LNCAP (cell line): ENCODE measurements around the gene CMC1.

Experiments
- CTCF ChIP-seq: fragments of 450-650 bp; IDR thresholded peaks from 2 replicates; pipeline ENCODE4 v1.5.1; 2017; ENCODE audit warnings: mild to moderate bottlenecking

Gene CMC1

DNA sequence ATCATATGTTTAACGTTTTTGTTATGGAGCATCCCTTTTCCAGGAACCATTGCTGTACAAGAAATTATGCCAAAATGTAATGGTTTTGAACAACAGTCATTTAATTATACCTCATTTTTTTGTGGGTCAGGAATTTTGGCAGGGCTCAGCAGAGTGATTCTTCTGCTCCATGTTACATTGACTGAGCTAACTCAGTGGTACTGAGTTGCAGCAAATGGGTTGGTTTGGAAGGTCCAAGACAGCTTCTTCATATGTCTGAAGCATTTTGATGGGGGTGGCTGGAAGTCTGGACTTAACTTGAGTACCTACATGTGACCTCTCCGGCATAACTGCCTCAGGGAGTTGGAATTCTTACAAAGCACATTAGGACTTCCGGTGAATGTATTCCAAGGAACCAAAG lies 26.0 kb upstream of the CMC1 start:
- no peak for TF ChIP-seq CTCF

GRCh38 chr3:28218071-28218916 lies 23.1 kb upstream of the CMC1 start:
- no peak for TF ChIP-seq CTCF

DNA sequence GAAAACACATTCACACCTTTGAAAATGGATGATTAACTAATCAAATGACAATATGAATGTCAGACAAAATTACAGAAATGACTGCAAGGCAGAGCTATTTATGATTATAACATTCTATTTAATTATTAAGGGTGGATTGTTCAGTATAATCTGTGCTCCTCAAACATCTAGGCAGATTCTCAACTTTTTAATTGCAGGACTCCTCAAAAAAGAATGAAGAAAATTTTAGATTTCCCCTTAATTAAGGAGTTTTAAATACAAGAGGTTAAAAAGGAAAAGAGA lies 22.6 kb upstream of the CMC1 start:
- no peak for TF ChIP-seq CTCF

DNA sequence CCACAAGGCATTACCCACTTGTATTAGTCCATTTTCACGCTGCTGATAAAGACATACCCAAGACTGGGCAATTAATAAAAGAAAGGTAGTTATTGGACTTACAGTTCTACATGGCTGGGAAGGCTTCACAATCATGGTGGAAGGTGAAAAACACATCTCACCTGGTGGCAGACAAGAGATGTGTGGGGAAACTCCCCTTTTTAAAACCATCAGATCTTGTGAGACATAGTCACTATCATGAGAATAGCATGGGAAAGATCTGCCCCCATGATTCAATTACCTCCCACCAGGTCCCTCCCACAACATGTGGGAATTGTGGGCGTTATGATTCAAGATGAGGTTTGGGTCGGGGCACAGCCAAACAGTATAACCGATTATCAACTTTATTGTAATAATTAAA lies 17.0 kb upstream of the CMC1 start:
- TF ChIP-seq CTCF = no peak

DNA sequence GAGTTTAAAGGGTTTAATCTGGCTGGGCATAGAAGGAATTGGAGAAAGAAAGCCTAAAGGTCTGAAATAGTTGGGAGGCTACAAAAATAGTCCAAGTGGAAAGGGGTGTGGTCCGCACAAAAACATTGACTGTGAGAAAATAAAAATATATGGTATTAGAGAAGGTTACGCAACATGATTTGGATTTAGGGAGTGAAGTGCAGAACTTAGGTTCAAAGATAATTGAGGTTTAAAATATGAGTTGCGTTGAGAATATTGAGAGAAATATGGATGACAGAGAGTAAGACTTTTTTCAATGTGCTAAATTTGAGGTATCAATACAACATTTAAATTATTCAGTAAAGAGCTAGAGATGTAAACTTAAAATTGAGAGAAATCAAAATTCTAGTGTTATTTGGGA lies 15.4 kb upstream of the CMC1 start:
- TF ChIP-seq CTCF = no peak

- no peak for TF ChIP-seq CTCF
Observed at GRCh38 chr3:28228623-28229022, 12.8 kb upstream of the CMC1 start.

DNA sequence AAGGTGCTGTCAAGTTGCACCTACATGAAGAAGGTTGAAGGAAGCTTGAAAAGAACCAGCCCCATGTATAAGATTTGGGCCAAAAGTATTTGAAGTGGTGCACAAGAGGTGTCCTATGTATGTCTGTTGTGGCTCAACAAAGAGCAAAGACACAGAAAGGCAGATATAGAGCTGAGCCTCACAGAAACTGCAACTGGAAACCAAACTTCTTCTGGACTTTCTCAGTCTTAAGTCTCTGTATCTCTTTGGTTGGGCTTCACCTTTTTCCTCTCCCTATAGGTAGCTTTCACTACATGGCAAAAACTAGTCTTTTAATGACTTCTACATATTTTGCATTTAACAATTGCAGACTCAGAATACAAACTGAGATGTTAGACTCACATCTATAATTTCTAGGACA lies 8.8 kb upstream of the CMC1 start:
- no peak for TF ChIP-seq CTCF

- TF ChIP-seq CTCF = no peak
Observed at GRCh38 chr3:28234454-28234853, 7.0 kb upstream of the CMC1 start.
